GM18519 (cell line): ENCODE data around the gene KCNQ5.
"Not testable (repeated sequence)": the region's sequence is repeated elsewhere in the genome, so short reads cannot be mapped to it uniquely, and the experiment has no call there.

Source experiments
- ATAC-seq: cut with Tn5 transposase; IDR thresholded peaks from one replicate; pipeline ENCODE4 v1.9.1; 2021; ENCODE audit warnings: mild to moderate bottlenecking, moderate library complexity; ENCODE audit not compliant: unreplicated experiment, low FRiP score

KCNQ5 gene

GRCh38 chr6:72876256-72876655, 254.4 kb downstream of the KCNQ5 start:
- ATAC-seq, result no peak

- ATAC-seq, result no peak
These were observed 264.3 kb downstream of the KCNQ5 start for GRCh38 chr6:72886170-72886569.

- ATAC-seq, result no peak
These were observed 268.4 kb downstream of the KCNQ5 start for GRCh38 chr6:72890233-72890632.

- no peak for ATAC-seq
These were observed 268.8 kb downstream of the KCNQ5 start for GRCh38 chr6:72890671-72891070.

GRCh38 chr6:72892901-72893300, 271.0 kb downstream of the KCNQ5 start:
- no peak for ATAC-seq

- no peak for ATAC-seq
These were observed 272.2 kb downstream of the KCNQ5 start for GRCh38 chr6:72894091-72894490.

- ATAC-seq, result not testable (repeated sequence)
These were observed 276.4 kb downstream of the KCNQ5 start for GRCh38 chr6:72898313-72898712.

- no peak for ATAC-seq
These were observed 284.0 kb downstream of the KCNQ5 start for GRCh38 chr6:72905705-72906478.

- no peak for ATAC-seq
These were observed 289.7 kb downstream of the KCNQ5 start for GRCh38 chr6:72911463-72912155.

- no peak for ATAC-seq
These were observed 291.9 kb downstream of the KCNQ5 start for GRCh38 chr6:72913797-72914196.

GRCh38 chr6:72916298-72916697, 294.4 kb downstream of the KCNQ5 start:
- ATAC-seq, result no peak

- no peak for ATAC-seq
These were observed 295.0 kb downstream of the KCNQ5 start for GRCh38 chr6:72916906-72917305.

- ATAC-seq, result no peak
These were observed 300.5 kb downstream of the KCNQ5 start for GRCh38 chr6:72922401-72922800.

- no peak for ATAC-seq
These were observed 303.3 kb downstream of the KCNQ5 start for GRCh38 chr6:72925136-72925535.

- no peak for ATAC-seq
These were observed 308.8 kb downstream of the KCNQ5 start for GRCh38 chr6:72930556-72931132.

GRCh38 chr6:72931325-72931887, 309.5 kb downstream of the KCNQ5 start:
- ATAC-seq, result no peak

- no peak for ATAC-seq
These were observed 311.4 kb downstream of the KCNQ5 start for GRCh38 chr6:72933233-72933632.

GRCh38 chr6:72936766-72937559, 315.1 kb downstream of the KCNQ5 start:
- ATAC-seq, result no peak

- ATAC-seq, result no peak
These were observed 316.2 kb downstream of the KCNQ5 start for GRCh38 chr6:72938104-72938503.

GRCh38 chr6:72939004-72939403, 317.1 kb downstream of the KCNQ5 start:
- ATAC-seq, result no peak

GRCh38 chr6:72940265-72940664, 318.4 kb downstream of the KCNQ5 start:
- no peak for ATAC-seq
